ENCODE measurements around the gene TEPSIN. TPM values are rescaled to one million over a fixed set of nuclear protein-coding genes. Genes with fewer than 3 reads are reported as not detected.

The TEPSIN gene
- total and polyA plus RNA-seq, 4 donors = 20.7 to 48.7 (median 31.1) TPM

- 89 to 93% methylated on average over 15 of the region's 15 CpGs for WGBS, 2 donors
These were observed 13.6 kb upstream of the TEPSIN start for GRCh38 chr17:81252326-81252986.

DNA sequence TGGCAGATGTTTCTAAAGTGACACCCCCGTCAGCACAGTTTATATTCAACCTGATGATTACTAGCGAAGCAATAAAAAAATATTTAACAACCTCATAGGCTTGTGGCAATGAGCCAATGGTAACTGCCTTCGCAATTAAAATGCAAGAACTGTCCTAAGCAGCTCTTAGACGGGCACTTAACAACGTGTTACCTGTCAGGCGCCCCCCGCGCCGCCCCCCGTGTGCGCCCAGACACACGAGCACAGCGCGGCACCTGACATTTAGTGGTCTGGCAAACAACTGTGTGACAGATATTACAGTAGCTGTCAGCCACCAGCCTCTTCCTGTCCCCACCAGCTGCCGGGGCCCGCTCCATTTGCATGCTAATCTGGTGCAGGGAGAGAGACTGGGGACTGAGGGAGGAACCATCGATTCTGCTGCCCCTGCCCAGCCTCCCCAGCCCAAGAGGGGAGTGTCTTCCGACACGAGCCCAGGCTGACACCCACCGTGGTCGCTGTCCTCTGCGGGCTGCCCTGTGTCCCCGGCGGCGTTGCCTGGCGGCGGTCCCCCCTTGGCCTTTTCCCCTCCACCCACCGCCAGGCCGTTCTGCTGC is 12.9 kb upstream of the TEPSIN start:
- ATAC-seq (ENCODE audit: insufficient read depth, low FRiP score) = no peak
- 86 to 87% methylated on average over 29 of the region's 29 CpGs for WGBS, 2 donors
- Histone ChIP-seq H3K36me3 (ENCODE audit: control insufficient read depth in 4 of 4, insufficient read depth in 4 of 4, low read length in 4 of 4) (peaks cover 0 to 38% (median 3%) of the 10 kb centered on the region in 4 donors), H3K27me3 (ENCODE audit: control insufficient read depth in 3 of 3, insufficient read depth in 3 of 3, low read length in 2 of 3) (no peaks in the 10 kb centered on the region), H3K4me1 (ENCODE audit: control insufficient read depth in 5 of 5, insufficient read depth in 5 of 5, low read length in 5 of 5) (peaks cover 0 to 44% (median 4%) of the 10 kb centered on the region in 5 donors), H3K9ac (ENCODE audit: insufficient read depth in 1 of 2, low read length in 2 of 2) (no peak overlapping the region), H3K4me3 (no peak overlapping the region), H3K27ac (ENCODE audit: low read depth in 1 of 2, low read length in 1 of 2) (no peak overlapping the region), H3K9me3 (ENCODE audit: control insufficient read depth in 4 of 4, insufficient read depth in 3 of 4, low read length in 3 of 4) (no peaks in the 10 kb centered on the region)
- no peak for TF ChIP-seq CTCF (IDR thresholded peaks at IDR 0.05; ENCODE audit: control extremely low read depth, extremely low read depth)
- DNase-seq = peak; percentile 58 to 66 (median 62)

More at GRCh38 chr17:81252326-81252986, 13.6 kb upstream of the TEPSIN start:
- H3K27ac ChIP-seq (ENCODE audit: low read depth in 1 of 2, low read length in 1 of 2) = no peak overlapping the region
- ATAC-seq (ENCODE audit: insufficient read depth, low FRiP score) (no peak), DNase-seq (no peak)
- no peaks in the 10 kb centered on the region for H3K27me3 ChIP-seq (ENCODE audit: control insufficient read depth in 3 of 3, insufficient read depth in 3 of 3, low read length in 2 of 3)
- peaks cover 0 to 44% (median 4%) of the 10 kb centered on the region in 5 donors for H3K4me1 ChIP-seq (ENCODE audit: control insufficient read depth in 5 of 5, insufficient read depth in 5 of 5, low read length in 5 of 5)
- H3K9ac ChIP-seq (ENCODE audit: insufficient read depth in 1 of 2, low read length in 2 of 2) = no peak overlapping the region
- TF ChIP-seq CTCF (IDR thresholded peaks at IDR 0.05; ENCODE audit: control extremely low read depth, extremely low read depth) = no peak
- H3K36me3 ChIP-seq (ENCODE audit: control insufficient read depth in 4 of 4, insufficient read depth in 4 of 4, low read length in 4 of 4) = peaks cover 0 to 40% (median 3%) of the 10 kb centered on the region in 4 donors
- H3K4me3 ChIP-seq = no peak overlapping the region
- H3K9me3 ChIP-seq (ENCODE audit: control insufficient read depth in 4 of 4, insufficient read depth in 3 of 4, low read length in 3 of 4) = no peaks in the 10 kb centered on the region

DNA sequence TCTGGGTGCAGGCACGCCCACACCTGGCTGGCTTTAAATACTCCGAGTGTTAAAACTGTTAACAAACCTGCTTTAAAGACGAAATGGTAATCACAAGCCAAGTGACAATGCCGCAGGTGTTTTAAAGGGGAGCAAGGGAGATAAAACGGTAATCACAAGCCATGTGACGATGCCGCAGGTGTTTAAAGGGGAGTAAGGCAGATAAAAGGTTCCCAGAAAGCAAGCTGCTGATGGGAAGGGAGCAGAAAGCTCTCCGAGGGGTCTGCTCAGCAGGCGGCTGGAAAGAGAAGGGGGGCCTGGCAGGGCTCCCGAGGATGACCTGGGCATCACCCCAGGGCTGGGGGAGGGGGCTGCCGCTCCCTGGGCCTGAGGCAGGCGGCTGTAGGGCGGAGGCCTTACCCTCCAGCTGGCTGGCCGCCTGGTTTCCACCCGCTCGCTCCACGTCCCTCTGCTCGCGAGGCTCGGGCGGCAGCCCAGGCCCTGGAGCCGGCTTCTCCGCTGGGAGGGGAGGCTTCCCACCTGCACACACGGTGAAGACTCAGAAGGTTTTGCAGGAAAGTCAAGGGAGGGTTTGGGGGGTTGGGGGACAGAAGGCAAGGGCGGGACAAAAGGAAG is 12.3 kb upstream of the TEPSIN start:
- Histone ChIP-seq H3K9ac (ENCODE audit: insufficient read depth in 1 of 2, low read length in 2 of 2) (no peak overlapping the region), H3K36me3 (ENCODE audit: control insufficient read depth in 4 of 4, insufficient read depth in 4 of 4, low read length in 4 of 4) (peaks cover 0 to 43% (median 3%) of the 10 kb centered on the region in 4 donors), H3K4me1 (ENCODE audit: control insufficient read depth in 5 of 5, insufficient read depth in 5 of 5, low read length in 5 of 5) (peaks cover 0 to 44% (median 4%) of the 10 kb centered on the region in 5 donors), H3K27ac (ENCODE audit: low read depth in 1 of 2, low read length in 1 of 2) (no peak overlapping the region), H3K4me3 (no peak overlapping the region), H3K27me3 (ENCODE audit: control insufficient read depth in 3 of 3, insufficient read depth in 3 of 3, low read length in 2 of 3) (no peaks in the 10 kb centered on the region), H3K9me3 (ENCODE audit: control insufficient read depth in 4 of 4, insufficient read depth in 3 of 4, low read length in 3 of 4) (no peaks in the 10 kb centered on the region)
- 85 to 89% methylated on average over 24 to 25 of the region's 25 CpGs for WGBS, 2 donors
- TF ChIP-seq CTCF (IDR thresholded peaks at IDR 0.05; ENCODE audit: control extremely low read depth, extremely low read depth) = no peak
- DNase-seq (peak; percentile 47 to 53 (median 48)), ATAC-seq (ENCODE audit: insufficient read depth, low FRiP score) (no peak)
